GM21786 (cell line): ENCODE data around the gene UBTF.

ENCODE experiments used
- ATAC-seq: cut with Tn5 transposase; IDR thresholded peaks from one replicate; pipeline ENCODE4 v1.9.1; 2021; ENCODE audit not compliant: unreplicated experiment

Gene UBTF, protein sequence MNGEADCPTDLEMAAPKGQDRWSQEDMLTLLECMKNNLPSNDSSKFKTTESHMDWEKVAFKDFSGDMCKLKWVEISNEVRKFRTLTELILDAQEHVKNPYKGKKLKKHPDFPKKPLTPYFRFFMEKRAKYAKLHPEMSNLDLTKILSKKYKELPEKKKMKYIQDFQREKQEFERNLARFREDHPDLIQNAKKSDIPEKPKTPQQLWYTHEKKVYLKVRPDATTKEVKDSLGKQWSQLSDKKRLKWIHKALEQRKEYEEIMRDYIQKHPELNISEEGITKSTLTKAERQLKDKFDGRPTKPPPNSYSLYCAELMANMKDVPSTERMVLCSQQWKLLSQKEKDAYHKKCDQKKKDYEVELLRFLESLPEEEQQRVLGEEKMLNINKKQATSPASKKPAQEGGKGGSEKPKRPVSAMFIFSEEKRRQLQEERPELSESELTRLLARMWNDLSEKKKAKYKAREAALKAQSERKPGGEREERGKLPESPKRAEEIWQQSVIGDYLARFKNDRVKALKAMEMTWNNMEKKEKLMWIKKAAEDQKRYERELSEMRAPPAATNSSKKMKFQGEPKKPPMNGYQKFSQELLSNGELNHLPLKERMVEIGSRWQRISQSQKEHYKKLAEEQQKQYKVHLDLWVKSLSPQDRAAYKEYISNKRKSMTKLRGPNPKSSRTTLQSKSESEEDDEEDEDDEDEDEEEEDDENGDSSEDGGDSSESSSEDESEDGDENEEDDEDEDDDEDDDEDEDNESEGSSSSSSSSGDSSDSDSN

DNA sequence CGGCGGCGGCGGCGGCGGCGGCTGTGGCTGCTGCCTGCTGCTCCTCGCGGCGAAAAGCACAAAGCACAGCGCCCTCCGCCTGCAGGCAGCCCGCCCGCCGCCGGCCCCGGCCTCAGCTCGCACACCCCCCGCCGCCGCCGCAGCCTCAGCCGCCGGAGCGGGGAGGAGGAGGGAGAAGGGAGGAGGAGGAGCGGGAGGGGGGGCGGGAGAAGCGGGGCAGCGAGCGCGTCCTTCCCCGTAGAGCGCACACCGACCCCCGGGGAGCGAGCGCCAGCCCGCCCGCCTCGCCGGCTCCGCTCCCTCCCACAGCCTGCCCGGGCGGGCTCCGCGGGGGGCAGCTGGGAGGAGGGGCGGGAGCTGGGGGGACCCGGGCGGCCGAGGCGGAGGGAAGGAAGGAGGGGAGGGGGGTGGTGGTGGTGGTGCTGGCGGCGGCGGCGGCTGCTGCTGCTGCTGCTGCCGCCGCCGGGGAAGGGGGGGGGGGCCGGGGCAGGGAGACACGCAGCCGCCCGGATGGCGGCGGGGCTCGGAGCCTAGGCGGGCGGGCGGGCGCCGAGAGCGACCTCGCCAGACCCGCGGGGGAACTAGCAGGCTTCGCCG is at the start of gene UBTF:
Gene UBTF, minus strand, starts transcription at position 60 of the 597 bp plus-strand sequence. CDS start 1,446 bp downstream, outside the sequence.
- ATAC-seq = no peak

DNA sequence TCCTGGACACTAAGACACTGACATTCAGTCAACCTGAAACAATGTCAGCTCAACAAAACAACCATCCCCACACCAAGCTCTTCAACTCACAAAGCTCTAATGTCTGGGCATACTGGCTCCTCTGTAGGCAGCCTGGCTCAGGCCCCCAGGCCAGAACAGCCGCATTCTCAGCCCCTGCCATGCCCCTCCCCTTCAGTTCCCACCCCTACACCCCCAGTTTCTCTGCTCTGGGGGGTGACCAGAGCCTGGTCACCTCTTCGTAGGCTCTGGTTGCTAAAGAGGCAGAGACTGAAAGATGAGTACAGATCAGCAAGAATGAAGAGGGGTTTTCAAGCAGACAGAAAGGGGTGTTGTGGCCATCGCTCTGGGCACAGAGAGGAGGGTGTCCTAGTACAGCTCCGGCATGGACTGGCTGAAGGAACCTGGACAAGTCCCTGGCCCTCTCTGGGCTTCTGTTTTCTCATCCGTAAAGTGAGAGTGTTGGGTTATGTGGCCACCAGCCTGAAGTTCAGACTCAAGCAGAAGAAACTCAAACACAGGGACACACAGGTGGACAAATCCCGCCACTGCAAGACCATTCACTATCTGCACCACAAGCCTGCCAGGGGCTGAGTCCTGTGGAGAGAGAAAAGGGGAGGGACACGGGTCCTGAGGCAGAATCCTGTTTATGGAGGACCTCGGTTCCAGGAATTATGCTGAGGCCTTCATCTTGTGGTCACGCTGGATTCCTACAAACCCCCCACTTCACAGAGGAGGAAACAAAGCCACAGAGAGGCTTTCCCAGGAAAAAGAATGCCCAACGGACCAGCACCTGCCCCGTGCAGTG is 49.4 kb upstream of the UBTF start:
- ATAC-seq = no peak

DNA sequence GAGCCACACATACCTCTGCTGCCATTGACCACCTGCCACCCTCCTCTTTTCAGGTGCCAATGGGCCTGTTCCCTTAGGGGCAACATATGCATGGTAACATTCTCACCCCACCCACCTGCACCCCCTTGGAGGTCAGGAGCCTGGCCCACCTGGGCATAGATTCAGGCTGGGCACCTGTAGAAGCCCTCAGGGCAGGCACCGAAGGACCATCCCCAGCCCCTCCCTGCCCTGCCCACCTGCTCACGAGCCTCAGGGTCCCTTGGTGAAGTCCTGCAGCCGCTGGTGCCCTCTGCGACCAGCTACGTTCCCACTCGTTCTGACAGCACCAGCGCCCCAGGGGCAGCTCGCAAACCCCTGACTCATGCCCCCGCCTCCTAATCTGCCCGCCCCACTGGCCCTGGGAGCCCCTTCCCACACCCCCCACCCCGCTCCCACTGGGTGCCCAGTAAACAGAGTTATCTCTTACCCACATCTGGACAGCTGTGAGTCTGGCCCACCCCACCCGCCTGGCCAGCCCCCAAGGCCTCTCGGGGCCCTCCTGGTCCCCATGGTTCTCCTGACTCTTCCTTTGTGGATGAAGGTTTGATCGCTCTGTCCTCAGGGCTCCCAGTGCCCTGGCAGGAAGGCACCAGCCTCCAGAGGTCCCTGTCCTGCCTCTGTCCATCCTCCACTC is 48.5 kb upstream of the UBTF start, which contains the start of gene SLC4A1:
Gene SLC4A1, minus strand, starts transcription at position 318 of the 673 bp plus-strand sequence. CDS start 5,269 bp downstream, outside the sequence.
- ATAC-seq = no peak

DNA sequence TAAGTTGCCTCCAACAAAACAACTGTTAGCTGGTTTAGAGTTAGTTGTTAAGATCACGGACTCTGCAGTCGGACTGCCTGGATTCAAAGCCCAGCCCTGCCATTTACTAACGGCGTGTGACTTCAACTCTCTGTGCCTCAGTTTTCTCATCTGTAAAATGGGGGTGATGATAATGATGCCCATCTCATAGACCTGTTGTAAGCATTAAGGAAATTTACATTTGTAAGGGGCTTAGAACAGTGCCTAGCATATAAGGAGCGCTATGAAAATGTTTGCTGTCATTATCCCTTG is 47.6 kb upstream of the UBTF start:
- no peak for ATAC-seq

DNA sequence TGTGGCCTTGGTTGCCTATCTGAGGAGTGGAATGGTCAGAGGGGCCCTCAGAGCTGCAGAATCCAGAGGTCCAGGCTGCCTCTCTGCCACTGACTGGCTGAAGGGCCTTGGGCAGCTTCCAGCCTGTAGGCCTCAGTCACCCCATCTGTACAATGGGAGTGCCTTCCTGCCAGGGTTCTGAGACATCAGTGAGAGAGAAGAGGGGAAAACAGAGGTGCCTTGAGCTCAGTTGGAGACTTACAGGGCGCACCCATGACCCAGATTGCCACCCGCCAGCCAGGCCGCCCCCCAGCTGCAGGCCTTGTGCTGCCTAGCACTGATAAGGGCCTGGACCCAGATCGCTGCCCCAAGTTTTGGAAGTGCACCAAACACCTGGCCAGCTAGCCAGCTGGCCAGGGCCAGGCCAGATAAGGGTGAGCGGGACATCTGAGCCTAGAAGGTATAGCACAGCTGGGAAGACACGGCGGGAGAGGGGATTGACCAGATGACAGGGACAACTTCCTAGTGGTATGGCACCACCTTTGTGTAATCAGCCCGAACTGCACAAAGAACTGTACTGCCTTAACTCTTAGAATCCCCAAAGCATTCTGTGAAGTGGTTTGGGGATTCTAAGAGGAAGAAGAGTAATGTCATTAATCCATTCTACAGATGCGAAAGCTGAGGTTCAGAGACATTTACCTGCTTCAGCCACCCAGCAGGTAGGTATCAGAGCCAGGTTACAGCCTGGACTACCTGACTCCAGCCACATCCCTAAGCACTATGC is 47.1 kb upstream of the UBTF start:
- ATAC-seq = no peak

DNA sequence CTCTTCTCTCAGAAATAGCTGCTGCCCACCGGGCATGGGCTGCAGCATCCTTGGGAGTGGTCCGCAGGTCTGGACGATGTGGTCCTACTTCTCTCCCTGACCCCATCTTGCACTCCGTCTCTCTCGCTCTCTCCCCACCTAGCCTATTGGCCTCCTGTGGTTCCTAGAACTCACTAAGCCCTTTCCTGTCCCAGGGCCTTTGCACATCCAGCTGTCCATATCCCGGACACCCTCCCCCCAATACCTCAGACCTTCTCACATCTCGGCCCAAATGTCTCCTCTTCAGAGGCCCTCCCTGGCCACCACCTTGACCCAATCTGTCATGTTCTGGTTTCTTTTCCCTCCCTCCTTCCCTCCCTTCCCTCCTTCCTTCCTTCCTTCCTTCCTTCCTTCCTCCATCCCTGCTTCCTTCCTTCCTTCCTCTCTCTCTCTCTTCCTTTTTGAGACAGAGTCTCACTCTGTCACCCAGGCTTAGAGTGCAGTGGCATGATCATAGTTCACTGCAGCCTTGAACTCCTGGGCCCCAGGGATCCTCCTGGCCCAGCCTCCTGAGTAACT is 43.9 kb upstream of the UBTF start:
- no peak for ATAC-seq

DNA sequence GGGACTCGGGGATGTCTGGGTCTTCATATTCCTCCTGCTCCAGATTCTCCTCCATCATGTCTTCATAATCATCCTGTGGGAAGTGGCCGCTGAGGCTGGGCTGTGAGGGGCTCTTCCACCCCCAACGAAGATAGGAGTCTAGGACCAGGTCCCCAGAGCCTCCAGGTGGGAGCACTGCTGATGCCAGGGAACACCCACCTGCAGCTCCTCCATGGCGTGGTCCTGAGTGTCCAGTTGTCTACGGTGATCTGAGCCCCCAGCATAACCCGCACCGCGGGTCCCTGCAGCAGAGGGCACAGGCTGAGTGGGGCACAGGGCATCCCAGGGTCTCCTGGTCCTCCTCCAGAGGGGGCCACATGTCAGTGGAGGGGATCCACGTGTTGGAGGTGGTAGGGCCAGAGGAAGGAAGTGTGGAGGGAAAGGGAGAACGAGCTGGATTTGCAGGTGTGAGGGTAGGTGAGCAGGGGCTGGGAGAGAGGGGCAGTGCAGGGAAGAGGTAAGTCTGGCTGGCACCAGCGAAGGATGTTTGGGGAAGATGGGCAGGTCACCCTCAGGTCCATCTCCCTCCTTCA is 43.3 kb upstream of the UBTF start:
- no peak for ATAC-seq

DNA sequence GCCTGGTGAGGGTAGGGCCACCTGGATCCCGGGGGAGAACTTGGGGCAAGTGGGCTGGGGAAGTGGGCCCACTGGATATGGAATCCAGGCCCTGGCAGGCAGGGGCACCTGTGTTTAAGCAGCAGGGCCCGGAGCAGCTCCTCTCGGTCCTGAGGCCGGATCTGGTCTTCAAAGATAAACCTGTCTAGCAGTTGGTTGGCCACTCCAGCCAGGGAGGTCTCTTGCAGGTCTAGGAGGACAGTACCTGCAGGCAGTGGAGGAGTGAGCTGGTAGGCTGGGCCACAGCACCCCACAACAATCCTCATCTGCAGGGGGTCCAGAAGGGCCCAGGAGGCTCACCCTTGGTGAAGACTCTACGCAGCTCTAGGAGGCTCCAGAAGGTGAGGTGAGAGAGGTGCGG is 40.8 kb upstream of the UBTF start:
- ATAC-seq = no peak

DNA sequence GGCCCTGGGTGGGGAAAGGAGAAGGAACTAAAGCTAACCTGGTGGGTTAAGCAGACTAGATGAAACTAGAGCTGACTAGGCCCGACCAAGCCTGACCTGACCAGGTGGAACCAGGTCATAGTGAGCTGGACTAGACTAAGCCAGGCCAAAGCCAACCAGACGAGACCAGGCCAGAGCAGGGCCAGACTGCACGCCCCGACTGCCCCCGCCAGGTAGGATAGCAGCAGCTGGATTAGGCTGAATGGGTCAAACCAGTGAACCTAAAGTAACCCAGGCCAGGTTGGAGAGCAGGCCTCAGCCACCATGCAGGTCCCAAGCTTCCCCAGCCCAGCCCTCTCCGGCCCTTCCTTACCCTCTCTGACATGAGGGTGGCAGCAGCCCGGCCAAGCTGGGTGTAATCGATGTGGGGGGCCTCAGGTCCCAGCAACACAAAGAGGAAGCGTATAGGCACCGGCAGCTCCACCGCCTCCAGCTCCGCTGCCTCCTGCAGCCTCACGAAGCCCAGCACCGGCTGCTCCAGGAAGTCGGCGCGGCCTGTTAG is 39.4 kb upstream of the UBTF start:
- ATAC-seq = no peak

DNA sequence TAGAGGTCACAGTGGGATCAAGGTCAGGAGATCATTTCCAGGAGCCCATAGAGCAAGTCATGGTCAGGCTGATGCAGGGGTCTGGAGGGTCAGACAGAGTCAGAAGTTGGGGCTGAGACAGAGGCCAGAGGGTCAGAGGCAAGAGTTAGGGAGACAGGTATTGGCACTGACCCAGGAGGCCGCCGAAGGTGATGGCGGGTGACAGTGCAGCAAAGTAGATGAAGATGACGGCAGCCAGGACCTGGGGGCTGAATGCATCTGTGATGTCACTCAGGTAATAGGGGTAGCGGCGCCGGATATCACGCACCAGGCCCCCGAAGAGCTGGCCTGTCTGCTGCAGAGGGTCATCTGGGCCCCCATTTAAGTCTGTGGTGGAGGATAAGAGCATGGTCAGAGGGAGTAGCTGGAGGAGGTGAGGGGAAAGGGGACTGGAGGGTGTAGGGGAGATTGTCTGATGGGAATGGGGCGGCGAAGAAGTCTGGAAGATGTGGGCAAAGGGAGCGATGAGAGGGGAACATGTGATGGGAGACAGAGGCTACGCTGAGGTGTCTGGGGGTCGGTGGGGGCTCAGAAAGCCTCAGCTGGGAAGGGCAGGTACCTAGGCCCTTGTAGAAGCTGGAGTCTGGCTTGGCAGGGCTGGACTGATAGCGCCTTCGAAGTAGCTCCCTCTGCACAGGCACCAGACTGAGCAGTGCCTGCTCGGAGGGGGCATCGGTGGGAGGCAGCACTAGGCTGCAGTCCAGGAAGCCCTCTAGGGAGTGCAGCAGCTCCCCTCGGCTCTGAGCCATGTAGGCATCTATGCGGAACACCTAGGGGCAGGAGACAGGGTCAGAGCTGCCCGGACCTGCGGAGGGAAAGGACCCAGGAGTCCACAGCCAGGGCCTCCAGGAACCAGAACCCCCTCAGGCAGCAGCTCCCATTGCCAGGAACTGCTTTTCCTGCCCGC is 38.6 kb upstream of the UBTF start:
- no peak for ATAC-seq

DNA sequence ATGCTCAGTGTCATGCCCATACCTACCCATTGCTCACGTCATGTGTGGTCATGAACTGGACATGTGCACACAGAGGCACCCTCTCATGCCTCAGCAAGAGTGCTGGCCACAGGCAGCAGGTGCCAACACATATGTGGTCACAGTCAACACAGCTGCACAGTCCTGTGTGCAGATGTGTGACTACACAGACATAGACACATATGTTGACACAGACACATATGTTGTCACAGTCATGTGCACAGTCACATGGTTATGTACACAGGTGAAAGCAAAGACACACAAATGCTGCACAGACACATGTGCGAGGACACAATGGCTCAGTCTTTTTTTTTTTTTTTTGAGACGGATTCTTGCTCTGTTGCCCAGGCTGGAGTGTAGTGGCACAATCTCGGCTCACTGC is 37.2 kb upstream of the UBTF start:
- ATAC-seq = no peak

DNA sequence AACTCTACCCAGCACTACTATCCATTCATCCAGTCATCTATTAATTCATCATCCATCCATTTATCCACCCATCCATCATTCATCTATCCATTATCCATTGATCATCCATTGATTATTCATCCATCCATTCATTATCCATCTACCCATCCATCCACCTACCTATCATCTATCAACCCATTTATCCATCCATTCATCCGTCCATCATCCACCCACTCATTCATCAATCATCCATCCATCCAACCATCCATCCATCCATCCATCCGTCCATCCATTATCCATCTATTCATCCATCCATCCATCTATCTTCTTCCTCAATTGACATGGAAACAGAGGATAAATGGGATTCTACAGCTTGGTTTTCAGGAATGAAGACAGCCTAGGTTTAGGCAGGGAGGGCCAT is 36.4 kb upstream of the UBTF start:
- no peak for ATAC-seq

DNA sequence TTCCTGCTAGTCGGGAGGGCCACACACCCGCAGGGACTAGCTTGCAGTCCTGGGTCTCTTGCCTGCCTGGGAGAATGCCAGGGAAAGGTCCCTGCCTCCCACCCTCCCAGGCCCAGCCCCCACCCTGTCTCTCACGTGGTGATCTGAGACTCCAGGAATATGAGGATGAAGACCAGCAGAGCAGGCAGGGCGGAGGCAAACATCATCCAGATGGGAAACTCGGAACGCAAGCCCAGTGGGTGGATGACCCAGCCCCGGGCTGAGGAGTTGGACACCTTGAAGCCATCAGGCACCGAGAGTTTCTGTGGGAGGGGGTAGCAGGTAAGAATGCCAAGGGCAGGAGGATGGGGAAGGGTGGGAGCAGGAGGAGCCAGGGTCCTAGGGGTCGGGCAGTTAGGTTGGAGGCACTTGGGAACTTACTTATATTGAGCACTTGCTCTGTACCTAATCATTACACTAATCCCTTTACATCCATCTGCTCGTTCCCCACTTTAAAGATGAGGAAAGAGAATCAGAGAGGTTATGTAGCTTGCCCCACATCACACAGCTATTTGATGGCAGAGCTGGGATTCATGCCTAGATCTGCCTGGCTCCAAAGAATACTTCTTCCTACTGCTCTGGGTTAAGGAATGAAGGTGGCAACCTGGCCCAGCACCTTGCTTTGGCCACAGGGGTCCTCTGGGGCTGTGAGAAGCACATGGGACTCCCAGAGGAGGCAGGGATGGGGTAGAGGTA is 35.1 kb upstream of the UBTF start:
- ATAC-seq = no peak

DNA sequence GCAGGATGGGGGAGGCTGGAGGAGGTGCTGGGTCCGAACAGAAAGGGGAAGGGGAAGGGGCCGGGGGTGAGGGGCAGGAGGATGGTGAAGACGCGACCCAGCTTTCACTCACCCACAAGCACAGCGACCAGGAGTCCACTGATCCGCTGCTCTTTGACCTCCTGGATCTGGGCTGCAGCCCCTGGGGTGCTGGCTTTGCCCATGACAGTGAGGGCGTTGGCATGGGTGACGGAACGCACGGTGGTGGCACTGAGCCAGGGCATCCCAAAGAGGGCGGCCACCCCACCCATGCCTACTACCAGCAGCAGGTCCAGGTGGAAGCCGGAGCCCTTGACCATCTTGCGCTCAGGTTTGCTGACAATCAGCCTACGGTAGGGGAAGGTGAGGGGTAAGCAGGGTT is 33.5 kb upstream of the UBTF start:
- no peak for ATAC-seq

DNA sequence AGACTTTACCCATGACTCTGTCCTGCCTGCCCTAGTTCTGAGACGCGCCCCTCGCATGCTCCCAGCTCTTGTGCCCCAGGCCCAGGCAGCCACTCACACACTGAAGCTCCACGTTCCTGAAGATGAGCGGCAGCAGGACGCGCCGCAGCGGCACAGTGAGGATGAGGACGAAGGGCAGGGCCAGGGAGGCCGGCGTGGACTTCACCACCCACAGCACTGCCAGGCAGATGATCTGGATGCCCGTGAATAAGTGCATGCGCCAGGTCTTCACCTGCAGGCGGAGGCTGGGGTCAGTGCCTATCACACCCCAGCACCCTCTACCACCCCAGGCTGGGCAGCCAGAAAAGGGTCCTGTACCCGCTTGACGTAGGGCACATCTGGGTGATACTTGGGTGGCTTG is 31.6 kb upstream of the UBTF start:
- ATAC-seq = no peak

DNA sequence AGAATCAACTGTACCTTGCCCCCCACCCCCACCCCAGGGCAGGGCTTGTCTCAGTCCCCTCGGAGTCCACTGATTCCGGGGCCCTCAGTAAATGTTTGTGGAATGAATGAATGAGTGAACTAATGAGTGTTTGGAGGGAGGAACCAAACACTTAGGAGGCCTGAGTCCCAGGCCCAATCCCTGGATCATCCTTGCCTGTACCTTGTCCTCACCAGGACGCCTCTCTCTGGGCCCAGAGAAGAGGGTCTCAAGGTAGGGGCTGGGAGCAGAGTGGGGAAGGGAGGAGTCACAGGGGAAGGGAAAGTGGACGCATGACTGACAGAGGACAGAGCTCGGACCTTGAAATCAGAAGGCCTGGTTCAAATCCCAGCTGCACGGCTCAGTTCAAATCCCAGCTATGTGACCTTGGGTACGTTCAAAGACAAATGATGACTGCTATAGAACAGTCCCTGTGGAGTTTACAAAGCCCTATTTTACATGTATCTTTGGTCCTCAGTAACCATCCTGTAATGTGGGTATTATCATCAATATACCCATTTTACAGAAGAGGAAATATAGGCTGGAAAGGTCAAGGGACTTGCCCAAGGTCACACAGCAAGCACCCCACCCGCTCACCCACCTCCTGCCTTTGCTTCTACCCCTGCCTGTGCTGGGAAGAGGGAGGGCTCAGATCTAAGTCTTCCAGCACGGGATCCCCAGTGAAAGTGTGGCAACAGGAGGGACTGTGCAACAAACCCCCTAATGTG is 30.2 kb upstream of the UBTF start:
- ATAC-seq = no peak
